Measurements from ENCODE around the gene DARS1. TPM values are rescaled to one million over a fixed set of nuclear protein-coding genes. Genes with fewer than 3 reads are reported as not detected.

Gene DARS1
- total and polyA plus RNA-seq, 10 donors, result 56.2 to 88.6 (median 66.1) TPM

DNA sequence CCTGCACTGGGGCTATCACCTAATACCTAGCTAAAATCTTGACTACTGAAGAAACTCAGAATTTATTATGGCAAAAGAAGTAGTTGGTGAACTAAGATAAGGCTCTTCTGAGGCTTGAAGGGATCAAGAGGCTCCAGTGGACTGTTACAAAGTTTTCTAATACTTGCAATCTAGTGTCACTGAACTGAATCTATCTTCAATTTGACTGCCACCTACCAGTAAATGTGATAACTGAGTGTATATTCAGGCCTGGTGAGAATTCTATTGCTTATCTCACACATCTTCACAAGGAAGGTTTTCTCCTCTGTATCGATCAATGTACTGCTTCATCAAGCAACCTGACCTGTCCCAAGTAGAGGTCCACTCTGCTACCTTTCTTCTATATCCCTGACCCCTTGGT lies 40.8 kb downstream of the DARS1 start:
- no peaks in the 10 kb centered on the region for H3K27me3 ChIP-seq (replicated peaks in 1 of 7)
- H3K4me1 ChIP-seq, result peaks cover 0 to 24% (median 3%) of the 10 kb centered on the region in 6 donors
- H3K27ac ChIP-seq, result no peak overlapping the region
- peaks cover 0 to 7% (median 0%) of the 10 kb centered on the region in 8 donors for H3K9me3 ChIP-seq
- H3K4me3 ChIP-seq, result no peak overlapping the region
- TF ChIP-seq, protein P1, sequence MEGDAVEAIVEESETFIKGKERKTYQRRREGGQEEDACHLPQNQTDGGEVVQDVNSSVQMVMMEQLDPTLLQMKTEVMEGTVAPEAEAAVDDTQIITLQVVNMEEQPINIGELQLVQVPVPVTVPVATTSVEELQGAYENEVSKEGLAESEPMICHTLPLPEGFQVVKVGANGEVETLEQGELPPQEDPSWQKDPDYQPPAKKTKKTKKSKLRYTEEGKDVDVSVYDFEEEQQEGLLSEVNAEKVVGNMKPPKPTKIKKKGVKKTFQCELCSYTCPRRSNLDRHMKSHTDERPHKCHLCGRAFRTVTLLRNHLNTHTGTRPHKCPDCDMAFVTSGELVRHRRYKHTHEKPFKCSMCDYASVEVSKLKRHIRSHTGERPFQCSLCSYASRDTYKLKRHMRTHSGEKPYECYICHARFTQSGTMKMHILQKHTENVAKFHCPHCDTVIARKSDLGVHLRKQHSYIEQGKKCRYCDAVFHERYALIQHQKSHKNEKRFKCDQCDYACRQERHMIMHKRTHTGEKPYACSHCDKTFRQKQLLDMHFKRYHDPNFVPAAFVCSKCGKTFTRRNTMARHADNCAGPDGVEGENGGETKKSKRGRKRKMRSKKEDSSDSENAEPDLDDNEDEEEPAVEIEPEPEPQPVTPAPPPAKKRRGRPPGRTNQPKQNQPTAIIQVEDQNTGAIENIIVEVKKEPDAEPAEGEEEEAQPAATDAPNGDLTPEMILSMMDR (IDR thresholded peaks at IDR 0.05 in 8 of 11, conservative IDR thresholded peaks at IDR 0.05 in 3 of 11), result no peak
- TF ChIP-seq POLR2A (IDR thresholded peaks at IDR 0.05) (no peak), POLR2AphosphoS5 (IDR thresholded peaks at IDR 0.05) (no peak)
- 86 to 100% (median 97%) methylated on average over 1 of the region's 1 CpG for WGBS, 5 donors
- intact Hi-C loops (cut with DNase I; ENCODE audit: low total_unique reads), result no loop called here
- H3K36me3 ChIP-seq, result peaks cover 3 to 31% (median 10%) of the 10 kb centered on the region in 6 donors
- no peak for DNase-seq

DNA sequence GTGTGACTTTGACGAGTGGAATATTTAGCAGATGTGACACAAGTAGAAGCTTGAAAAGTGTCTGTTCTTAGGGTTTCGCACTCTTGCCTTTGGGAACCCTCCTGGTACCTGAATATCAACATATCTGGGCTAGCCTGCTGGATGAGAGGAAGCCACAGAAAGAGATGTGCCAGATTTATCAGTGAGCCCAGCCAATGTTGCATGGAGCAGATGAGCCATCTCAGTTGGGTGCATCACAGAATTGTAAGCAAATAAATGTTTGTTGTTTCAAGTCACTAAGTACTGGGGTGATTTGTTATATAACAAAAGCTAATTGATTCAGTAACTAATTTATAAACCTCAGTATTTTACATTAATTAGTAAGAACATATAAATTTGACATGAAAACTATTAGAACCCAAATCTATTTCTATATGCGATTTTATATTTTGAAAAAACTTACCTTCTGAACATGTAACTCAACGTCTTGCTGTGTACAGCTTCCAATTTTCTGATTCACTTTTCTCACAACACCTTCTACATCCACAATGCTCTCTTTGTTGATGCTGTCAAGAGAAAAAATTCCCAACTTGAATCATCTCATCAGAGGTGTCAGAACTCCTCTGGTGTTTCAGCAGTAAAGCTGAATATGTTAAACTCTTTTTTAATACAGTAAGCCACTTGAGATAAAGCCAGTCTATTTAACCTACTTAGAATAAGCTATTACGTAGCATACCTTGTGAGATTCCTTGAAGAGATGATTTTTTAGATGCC lies 42.3 kb downstream of the DARS1 start:
- H3K4me1 ChIP-seq, result peaks cover 0 to 10% (median 0%) of the 10 kb centered on the region in 6 donors
- no peak for DNase-seq
- no peak overlapping the region for H3K4me3 ChIP-seq
- peaks cover 0 to 7% (median 0%) of the 10 kb centered on the region in 8 donors for H3K9me3 ChIP-seq
- WGBS, 5 donors, result 92 to 97% (median 95%) methylated on average over 5 of the region's 5 CpGs
- intact Hi-C loops (cut with DNase I; ENCODE audit: low total_unique reads), result no loop called here
- TF ChIP-seq, protein P1 (IDR thresholded peaks at IDR 0.05 in 8 of 11, conservative IDR thresholded peaks at IDR 0.05 in 3 of 11), result no peak
- TF ChIP-seq POLR2A (IDR thresholded peaks at IDR 0.05), result no peak
- no peak for TF ChIP-seq POLR2AphosphoS5 (IDR thresholded peaks at IDR 0.05)
- no peak overlapping the region for H3K27ac ChIP-seq
- no peaks in the 10 kb centered on the region for H3K27me3 ChIP-seq (replicated peaks in 1 of 7)
- peaks cover 3 to 31% (median 10%) of the 10 kb centered on the region in 6 donors for H3K36me3 ChIP-seq

DNA sequence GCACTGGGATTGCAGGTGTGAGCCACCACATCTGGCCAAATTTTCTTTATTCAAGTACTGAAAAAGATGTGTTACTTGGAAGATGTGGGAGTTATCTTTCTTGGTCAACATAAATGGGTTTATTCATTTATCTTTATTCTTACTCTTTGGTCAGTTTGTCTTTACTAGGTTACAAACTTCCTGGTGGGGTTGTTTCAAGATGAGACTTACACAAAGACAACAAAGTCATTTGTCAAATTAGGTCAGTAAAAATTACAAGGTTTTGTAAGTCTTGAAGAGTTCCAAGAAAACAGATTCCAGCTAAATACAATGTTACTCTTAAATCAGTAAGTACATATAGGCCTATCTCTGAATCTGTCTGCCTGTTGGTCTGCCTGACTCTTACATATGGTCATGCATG lies 48.9 kb downstream of the DARS1 start:
- intact Hi-C loops (cut with DNase I; ENCODE audit: low total_unique reads), result no loop called here

DNA sequence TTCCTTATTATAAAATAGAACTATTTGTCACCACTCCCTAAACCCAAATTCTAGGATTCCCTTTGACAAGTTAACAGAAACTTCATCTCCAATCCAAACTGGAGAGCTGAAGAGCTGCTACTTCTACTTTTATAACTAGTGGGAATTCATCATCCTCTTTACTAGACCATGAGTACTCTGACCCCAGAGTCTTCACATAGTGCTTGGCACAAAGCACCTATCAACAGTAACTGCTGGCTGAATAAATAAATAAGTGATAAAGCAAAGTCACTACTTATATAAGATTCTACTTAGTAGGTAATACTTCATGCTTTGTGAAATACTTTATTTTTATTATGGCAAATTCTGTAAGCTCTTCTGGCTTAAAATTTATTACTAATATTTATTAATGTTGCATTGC lies 49.5 kb downstream of the DARS1 start:
- Histone ChIP-seq H3K27ac (no peak overlapping the region), H3K9me3 (no peaks in the 10 kb centered on the region), H3K4me1 (peaks cover 0 to 39% (median 6%) of the 10 kb centered on the region in 6 donors), H3K27me3 (replicated peaks in 1 of 7) (no peaks in the 10 kb centered on the region), H3K36me3 (peaks cover 0 to 51% (median 19%) of the 10 kb centered on the region in 6 donors), H3K4me3 (no peak overlapping the region)
- no peak for TF ChIP-seq POLR2AphosphoS5 (IDR thresholded peaks at IDR 0.05)
- no peak for TF ChIP-seq POLR2A (IDR thresholded peaks at IDR 0.05)
- TF ChIP-seq, protein P1 (IDR thresholded peaks at IDR 0.05 in 8 of 11, conservative IDR thresholded peaks at IDR 0.05 in 3 of 11), result no peak
- intact Hi-C loops (cut with DNase I; ENCODE audit: low total_unique reads), result no loop called here
- DNase-seq, result no peak

More for the DNA sequence above, 48.9 kb downstream of the DARS1 start:
- Histone ChIP-seq H3K4me1 (peaks cover 0 to 36% (median 6%) of the 10 kb centered on the region in 6 donors), H3K27me3 (replicated peaks in 1 of 7) (no peaks in the 10 kb centered on the region), H3K4me3 (no peak overlapping the region), H3K27ac (no peak overlapping the region), H3K9me3 (no peaks in the 10 kb centered on the region), H3K36me3 (peaks cover 0 to 45% (median 16%) of the 10 kb centered on the region in 6 donors)
- TF ChIP-seq POLR2AphosphoS5 (IDR thresholded peaks at IDR 0.05) (no peak), POLR2A (IDR thresholded peaks at IDR 0.05) (no peak)
- TF ChIP-seq, protein P1 (IDR thresholded peaks at IDR 0.05 in 8 of 11, conservative IDR thresholded peaks at IDR 0.05 in 3 of 11), result no peak
- DNase-seq, result no peak
